Hematopoietic multipotent progenitor cell treated with erythropoietin and hydrocortisone succinate and interleukin-3 and kit ligand, for 15 days (in vitro differentiated cells): ENCODE data around the gene MED15.

Source experiments
- DNase-seq: peaks from one replicate; pipeline ENCODE4 v3.0.0-alpha.2; 2015; ENCODE audit warnings: low spot score

Gene MED15

DNA sequence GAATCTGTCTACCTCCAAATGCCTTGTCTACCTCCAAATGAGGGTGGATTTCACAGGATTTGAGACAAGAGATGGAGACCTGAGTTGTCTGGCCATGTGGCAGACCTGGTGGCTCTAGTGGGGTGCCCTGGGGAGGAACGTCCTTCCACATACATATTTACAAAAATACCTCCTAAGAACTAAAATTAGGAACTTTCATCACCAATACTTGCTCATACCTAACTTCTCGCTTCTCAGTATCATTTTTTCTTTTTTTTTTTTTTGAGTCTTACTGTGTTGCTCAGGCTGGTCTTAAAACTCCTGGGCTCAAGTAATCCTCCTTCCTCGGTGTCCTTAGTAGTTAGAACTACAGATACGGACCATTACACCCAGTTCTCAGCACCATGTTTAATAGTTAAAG, 117.9 kb downstream of the MED15 start:
- no peak for DNase-seq

DNA sequence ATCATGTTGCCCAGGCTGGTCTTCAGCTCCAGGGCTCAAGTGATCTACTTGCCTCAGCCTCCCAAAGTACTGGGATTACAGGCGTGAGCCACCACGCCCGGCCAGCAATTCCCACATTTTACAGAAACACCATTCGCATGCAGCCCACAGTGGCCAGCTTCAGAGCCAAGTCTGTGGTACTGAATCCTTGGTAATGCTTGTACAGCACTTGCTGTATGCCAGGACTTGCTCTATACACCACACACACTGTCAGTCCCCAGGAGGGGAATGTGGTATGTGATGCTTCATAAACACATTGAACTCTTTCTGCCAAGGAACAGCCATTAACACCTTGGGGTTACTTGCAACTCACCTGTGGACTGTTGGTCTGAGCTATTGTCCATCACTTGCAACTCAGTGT, 119.4 kb downstream of the MED15 start:
- DNase-seq = no peak

DNA sequence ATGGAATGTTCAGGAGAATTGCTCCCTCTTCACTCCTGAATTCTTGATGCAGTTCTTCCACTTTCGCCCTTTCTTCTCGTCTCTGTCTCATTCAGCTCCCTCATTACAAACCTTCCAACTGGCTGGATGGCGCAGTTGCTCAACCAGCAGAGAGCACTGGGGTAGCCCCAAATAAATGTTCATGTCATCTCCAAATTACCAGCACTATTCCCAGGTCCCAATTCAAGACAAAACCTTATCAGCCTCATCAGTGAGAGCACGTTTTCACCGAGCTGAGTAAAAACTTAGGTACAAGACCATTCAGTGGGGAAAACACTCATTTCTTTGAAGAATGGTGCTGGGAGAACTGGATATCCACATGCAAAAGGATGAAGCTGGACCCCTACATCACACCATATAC, 120.0 kb downstream of the MED15 start:
- no peak for DNase-seq

DNA sequence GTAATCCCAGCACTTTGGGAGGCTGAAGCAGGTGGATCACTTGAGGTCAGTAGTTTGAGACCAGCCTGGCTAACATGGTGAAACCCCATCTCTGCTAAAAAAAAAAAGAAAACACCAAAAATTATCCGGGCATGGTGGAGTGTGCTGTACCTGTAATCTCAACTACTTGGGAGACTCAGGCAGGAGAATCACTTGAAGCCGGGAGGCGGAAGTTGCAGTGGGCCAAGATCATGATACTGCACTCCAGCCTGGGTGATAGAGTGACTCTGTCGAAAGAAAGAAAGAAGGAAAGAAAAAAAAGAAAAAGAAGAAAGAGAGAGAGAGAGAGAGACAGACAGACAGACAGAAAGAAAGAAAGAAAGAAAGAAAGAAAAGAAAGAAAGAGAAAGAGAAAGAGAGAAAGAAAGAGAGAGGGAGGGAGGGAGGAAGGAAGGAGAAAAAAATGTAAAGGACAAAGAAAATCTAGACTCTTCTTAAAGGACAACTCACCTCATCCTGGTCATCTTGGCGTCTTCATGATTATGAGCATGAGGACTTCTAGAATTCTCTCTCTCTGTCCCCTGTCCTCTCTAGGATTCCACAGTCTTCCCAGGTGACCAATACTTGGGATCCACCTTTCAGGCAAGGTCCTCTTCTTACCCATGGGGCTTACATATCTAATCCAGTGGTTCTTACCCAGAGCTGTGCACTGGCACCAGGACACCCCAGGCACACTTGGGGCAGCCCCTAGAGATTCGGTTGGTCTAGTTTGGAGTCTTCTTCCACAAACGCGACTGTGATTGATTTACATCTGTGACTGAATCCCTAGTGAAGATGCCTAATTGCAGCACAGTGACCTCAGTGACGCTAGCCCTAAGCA, 120.9 kb downstream of the MED15 start:
- no peak for DNase-seq

DNA sequence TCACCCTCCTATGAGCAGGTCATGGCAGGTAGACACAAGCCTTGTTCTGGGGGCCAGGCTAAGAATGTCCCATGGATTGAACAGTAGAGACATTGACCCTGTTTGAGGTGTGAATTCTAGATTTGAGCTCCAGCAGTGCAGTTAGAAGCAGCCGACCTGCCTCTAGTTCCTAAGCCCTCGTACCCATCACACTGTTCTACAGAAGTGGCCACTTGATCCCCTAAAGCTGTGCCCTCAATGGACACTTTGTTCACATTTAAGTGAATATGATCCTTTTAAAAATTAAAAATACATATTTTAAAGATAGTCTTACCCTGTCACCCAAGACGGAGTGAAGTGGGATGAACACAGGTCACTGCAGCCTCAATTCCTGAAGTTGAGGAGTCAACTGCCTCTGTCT, 122.0 kb downstream of the MED15 start:
- no peak for DNase-seq

DNA sequence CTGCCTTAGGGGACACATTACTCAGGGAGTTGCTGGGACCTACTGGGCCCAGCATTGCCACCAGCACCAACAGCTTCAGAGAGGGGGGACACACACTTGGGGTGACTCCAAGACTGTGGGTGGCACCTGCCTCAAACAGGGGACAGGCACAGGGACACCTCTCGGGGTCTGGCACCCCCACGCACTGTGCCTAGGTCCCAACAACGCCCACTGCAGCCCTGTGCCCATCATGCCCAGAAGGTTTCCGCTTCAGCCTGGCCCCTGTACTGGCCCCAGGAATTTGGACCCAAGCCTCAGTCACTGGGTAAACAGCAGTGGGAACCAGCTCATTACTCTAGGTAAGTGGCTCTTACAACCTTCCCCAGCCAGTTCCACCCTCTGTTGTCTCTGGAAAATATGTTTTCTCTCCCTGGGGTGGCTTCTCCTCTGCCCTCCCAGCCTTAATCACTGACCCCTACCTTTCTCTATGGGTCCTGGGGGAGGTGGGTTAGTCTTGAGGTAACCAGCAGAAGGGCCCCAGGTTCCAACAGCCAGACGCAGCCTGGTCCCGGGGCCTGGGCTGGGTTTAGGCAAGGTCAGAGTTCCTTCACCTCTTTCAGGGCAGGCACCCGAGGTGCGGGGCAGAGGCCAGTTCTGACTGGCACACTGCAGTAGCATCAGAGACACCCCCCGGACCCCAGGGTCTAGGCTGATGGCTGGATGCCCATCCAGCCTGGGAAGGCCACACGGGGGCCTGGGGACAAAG, 123.6 kb downstream of the MED15 start:
- no peak for DNase-seq

DNA sequence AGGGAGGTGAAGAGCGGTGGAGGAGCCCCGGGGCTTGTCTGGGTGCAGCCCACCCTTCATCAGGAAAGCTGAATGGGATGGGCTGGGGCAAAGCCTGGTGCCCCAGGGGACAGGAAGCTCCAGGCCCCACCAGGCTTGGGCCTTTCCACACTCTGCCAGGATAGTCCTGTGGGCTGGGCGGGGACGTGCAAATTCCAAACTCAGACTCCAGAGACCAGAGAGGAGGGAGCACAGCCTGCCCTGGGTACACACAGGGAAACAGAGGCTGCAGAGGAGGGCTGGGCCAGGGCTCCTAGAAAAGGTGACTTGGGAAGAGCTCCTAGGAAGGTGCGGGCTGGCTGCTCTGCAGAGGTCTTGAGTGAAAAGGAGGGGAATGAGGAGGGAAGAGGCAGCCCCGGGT, 124.7 kb downstream of the MED15 start:
- DNase-seq = no peak

DNA sequence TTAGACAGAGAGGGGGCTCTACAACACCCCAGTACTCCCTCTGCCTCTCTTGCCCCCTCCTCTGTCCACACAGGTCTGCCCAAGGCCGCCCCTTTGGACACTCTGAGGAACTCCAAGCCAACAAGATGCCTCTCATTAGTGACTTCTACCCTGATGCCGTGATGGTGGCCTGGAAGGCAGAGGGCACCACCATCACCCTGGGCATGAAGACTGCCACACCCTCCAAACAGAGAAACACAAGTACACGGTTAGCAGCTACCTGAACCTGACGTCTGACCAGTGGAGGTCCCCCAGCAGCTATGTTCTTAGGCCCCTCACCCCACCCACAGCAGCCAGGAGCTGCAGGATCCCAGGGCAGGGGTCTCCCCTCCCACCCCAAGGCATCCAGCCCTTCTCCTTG, 125.1 kb downstream of the MED15 start:
- no peak for DNase-seq

DNA sequence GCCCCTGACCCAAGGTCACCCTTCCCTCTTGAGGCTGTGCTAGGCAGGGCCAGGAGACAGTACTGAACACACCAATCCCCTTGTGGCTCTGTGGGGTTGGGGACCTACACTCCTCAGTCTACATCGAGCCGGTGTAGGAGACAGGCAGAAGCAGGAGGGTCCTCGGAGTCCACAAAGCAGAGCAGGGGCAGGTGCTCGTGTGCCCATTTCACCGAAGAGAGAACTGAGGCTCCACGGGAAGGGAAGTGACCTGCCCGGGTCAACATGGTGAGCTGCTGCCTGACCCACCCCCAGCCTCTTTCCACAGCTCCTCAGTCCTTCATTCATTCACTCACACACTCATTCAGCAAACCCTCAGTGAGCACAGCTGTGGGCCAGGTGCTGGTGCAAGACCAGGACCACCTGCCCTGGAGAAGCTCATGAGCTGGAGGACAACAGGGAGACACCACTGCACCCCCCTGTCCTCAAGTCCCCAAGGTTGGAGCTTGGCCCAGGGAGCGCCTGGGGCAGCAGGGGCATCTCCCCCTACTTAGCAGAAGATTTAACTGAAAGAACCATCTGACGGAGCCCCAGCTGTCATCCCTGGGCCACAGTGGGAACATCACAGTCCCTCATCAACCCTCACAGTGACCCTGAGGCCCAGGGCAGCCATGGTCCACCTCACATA, 127.3 kb downstream of the MED15 start:
- DNase-seq = no peak

DNA sequence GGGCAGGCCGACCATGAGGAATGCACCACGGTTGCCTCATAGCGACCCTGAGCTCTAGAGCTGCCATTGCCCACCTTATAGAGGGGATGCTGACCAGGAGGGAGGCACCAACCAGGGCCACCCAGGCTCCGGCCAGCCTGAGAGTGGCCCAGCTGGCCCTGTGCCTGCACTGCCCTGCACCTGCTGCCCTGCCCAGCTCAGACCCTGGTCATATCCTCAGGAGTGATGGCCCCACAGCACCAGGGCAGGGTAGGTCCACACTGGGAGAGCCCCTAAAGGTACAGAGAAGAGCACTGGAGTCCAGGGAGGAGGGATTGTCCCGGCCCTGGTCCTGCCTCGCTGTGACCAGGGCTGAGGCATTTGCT, 127.8 kb downstream of the MED15 start:
- DNase-seq = no peak

DNA sequence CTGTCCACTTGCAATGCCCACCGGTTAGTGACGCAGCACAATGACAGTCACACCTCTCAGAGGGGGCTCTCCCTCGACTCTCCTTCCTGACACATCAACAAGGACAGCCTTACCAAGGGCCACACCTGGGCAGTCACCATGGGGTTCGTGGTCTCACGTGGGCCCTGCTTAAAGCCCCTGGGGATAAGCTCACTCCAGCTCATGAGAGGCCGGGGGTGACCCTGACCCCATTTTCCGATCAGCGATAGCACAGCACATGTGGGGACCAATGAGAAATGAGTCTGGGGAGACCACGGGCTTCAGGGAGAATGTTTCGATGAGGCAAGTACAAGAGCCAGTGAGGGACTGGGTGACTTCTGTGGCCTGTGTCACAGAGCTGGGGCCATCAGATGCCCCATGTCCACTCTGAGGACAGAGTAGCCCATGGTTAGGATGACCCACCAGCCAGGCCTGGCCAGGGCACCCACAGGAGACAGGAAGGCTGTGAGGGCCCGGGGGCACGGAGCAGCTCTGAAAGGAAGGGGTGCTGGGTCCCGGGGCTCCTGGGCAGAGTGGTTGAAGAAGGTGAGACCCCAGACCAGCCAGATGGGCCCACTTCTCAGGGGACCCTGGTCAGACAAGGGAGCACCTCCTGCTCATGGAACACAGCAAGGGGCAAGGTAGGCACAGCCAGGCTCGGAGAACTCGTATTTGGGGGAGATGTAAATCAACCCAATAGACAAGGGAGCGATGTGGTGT, 128.8 kb downstream of the MED15 start:
- no peak for DNase-seq

DNA sequence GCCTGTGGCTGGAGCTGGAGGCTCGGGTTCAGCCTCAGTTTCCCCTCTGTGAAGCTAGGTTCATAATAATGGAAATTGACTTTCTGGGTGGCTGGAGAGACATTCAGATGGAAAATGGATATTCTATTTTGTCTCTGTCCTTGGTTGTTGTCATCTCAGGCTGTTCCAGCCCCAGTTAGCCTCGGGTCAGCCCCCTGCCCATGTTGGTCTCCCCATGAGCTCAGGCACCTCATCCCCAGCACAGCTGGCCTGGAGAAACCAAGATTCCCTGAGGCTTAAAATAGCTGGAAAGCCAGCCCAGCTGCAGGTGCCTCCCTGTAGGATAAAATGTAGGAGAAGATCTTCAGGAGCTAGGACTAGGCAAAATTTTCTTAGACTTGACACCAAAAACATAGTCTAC, 129.5 kb downstream of the MED15 start:
- DNase-seq = no peak
